ENCODE measurements around the gene ARHGEF16.

ARHGEF16 gene

DNA sequence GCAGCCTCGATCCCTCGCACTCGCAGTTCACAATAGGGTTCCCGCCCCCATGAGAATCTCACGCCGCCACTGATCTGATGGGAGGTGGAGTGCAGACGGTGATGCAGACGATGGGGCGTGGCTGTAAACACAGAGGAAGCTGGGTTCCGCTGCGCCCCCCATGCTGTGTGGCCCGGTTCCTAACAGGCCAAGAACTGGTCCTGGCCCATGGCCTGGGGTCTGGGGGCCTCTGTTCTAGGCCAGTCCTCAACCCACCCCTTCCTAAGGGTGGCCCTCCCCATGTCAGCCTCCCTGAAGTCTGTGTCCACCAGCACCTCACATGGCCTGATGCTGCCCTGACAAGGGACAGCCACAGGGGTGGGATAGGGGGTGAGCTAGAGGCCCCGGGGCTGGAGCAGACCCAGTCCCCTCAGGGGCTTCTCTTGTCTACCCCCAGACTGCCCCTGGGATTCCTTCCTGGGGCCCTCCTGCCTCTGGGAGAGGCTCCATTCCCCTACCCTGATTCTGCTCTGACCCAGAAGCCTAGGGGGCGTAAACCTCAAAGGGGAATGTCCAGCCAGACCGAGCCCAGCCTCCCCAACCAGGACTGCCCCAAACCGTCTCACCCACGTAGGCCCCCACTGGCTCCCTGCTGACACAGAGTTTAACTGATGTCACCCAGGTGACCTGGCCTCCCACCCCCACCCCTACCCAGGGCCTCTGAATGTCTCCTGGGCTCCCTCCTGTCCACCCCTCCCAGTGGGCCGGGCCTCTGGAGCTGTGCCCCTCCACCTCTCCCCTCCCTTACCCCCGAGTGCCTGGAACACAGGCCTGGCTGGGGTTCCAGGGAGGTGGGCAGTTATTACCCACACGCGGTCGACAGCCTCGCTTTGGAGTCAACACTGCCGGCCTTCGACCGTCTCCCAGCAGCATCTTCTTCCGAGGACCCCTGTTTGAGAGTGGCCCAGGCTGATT is 14.8 kb upstream of the ARHGEF16 start:
- DNase-seq, result no peak

DNA sequence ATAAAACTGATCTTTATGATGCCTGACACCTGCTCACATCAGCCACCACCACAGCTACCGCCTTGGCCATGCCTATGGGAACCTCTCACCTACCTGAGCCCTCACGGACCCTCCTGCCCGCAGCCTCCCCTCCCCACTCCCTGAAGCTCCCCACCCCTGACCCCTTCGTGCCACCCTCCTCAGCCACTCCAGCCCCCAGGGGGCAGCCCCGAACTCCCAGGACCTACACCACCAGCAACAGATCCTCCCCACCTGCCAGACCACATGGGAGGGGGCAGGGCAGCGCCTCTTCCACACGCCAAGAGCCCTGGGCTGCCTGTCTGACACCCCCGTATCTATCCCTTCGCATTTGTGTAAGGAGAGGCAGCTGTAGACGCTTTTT is 14.2 kb upstream of the ARHGEF16 start:
- DNase-seq, result no peak

DNA sequence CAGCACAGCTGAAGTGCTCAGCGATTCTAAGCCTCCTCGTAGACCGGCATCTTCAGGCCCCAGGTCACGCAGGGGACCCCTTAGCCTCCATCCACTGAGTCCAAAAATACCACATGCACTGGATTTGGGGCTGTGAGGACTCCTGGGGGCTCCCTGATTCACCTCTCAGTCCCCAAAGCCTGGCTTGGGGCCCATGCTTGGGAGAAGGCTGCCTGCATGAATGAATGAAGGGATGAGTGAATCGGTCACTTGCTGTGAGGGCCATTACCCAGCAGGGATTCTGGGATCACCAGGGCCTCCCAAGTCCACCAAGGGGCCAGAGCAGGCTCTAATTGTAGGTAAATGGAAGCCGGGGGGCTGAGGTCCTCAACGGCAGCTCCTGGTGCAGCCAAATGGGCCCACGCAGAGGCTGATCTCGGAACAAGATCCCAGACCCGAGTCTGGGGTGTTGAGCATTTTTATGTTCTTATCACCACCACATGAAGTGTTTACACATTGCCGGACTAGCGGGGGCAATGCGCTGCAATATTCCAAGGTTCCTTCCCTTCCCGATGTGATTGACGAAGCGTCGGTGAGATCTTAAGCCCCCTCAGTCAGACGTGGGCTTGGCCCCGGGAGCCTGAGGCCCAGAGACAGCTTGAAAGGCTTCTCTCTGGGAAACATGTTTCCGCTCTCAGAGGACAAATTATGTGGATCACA is 13.6 kb upstream of the ARHGEF16 start:
- no peak for DNase-seq

DNA sequence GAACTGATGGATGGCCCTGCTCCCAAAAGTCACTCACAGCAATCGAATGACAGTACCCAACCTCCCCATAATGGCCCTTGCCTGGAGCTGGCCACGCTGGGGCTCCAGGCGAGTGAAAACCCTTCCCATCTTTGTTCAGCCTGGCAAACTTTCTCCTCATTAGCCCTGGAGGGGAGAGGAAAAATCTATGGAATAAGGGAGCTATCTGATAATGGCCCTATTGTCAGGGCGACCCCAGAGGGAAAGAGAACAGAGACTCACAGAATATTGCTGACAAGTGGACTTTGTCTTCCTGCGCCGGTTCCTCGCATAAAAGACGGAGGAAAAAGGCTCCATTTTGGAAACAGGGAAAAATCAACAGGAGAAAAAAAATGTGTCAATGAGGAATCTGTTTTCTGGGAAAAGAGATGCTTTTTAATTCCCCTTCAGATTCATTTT is 13.0 kb upstream of the ARHGEF16 start:
- no peak for DNase-seq

DNA sequence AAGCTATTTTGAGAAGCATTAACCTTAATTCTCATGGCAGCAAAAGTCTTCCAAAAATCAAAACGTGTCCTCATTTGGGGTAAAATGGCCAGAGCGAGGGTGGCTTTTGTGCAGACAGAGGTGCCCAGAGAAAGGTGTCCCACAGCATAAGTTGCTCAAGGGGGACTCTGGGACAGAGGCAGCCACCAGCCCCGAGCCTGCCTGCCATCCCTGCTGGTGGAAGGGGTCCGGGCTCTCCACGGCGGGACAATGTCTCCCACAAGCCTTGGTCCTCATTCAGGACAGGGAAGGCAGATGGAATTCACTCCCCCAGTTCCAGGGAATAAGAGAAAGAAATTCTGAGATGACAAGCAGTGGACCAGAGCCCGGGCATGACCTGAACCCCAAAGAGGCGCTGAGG is 12.6 kb upstream of the ARHGEF16 start:
- DNase-seq, result no peak

DNA sequence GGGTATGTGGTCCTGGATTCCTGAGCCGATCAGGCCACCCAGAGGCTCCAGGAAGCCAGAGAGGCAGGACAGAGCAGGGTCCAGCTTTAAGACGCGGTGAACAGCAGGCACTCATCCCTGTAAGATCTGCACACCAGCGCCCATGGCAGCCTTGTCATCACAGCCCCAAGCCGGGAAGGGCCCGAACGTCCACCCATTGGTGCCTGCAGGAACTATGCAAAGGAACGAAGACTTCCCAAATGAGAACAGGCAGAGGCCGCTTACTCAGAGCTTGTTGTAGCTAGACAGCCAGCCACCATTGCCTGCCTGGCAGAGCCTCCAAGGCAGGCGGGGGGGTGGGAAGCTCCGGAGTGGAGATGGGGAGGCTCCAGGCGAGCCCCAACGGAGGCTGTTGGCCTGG is 12.1 kb upstream of the ARHGEF16 start:
- DNase-seq, result no peak

DNA sequence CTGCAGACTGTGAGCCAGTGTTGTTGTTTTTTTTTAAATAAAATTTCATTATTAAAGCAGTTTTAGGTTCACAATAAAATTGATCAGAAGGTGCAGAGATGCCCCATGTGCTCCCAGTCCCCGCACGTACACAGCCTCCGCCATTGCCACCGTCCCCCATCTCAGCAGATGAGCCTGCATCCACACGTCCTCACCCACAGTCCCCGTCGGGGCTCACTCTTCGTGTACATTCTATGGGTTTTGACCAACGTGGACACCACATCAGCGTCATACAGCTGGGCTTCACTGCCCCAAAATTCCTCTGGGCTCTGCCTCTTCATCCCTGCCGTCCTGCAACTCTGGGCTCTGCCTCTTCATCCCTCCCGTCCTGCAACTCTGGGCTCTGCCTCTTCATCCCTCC is 11.6 kb upstream of the ARHGEF16 start:
- DNase-seq, result no peak

DNA sequence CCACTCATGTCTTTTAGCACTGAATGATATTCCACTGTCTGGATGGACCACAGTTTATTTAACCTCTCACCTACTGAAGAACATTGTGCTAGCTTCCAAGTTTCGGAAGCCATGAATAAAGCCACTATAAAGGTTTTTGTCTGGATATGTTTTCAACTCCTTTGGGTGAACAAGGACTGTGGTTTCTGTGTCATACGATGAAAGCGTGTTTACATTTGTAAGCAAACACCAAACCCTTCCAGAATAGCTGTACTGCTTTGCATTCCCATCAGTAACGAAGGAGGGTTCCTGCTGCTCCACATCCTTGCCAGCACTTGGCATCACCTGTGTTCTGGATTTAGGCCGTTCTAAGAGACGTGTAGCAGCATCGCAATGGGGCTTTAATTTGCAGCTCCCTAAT is 10.7 kb upstream of the ARHGEF16 start:
- DNase-seq, result no peak

DNA sequence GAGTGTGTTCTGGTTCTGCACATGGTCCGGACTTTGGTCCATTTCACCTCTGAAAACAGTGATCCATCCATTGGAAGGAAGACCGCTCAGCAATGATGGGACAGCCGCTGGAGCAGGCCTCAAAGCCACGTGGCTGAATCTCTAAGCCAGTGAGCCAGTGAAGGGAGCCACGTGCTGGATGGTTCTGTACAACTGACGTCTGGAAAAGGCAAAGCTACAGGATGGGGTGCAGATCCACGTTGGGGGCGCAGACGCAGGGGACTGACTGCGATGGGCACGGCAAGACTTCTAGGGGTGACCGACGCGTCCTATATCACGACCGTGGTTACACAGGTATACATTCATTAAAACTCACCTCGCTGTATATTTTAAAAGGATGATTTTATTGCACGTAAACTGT is 10.2 kb upstream of the ARHGEF16 start:
- no peak for DNase-seq

DNA sequence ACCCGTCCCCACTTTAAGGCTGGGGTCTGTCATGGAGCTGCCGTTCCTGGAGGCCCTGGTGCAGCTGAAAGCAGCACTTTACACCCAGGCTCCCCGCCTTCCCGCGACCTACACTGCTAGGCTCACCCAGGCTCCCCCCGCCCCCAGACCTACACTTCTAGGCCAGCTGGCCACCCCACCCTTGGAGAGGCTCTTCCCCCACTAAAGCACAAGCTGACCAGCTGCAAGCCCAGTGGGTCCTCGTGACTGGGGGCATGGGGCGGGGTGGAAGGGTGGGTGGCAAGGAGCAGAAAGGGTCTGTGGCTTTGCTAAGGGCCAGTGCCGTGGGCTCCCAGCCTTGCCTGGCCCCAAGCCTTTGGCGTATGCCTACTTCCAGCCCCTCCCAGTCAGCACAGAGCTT is 9.7 kb upstream of the ARHGEF16 start:
- DNase-seq, result no peak

DNA sequence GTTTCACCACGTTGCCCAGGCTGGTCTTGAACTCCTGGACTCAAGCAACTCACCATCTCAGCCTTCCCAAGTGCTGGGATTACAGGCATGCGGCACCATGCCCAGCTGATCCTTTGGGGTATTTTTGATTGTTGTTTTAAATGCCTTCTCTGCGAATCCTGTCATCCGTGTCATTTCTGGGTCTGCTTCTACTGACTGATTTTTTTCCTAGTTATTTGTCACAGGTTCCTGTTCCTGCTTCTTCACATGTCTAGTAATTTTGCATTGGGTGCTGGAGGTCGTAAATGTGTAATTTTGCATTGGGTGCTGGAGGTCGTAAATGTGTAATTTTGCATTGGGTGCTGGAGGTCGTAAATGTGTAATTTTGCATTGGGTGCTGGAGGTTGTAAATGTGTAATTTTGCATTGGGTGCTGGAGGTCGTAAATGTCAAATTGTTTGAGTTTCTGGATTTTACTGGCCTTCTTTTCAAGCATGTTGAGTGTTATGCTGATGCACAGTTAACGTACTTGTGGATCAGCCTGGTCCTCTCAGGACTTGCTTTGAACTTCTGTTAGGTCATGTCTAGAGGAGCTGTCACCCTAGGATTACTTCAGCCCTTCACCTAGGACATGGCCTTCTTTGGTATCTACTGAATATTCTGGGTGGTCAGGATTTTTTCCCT is 4.1 kb upstream of the ARHGEF16 start:
- no peak for DNase-seq

DNA sequence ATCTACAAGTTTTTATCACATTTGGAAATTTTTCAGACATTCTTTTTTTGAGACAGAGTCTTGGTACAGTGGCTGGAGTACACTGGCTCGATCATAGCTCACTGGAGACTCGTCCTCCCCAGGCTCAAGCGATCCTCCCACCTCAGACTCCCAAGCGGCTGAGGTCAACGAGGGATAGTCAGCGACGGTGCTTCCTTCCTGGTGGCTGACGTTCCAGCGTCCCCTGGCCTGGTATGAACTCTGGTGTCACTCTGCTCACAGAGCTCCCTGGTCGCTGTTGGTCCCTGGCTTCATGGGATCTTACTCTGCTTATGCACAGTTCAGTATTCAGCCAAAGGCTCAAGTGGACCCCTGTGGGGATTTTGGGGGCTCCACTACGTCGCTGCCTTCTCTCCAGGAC is 3.5 kb upstream of the ARHGEF16 start:
- no peak for DNase-seq

DNA sequence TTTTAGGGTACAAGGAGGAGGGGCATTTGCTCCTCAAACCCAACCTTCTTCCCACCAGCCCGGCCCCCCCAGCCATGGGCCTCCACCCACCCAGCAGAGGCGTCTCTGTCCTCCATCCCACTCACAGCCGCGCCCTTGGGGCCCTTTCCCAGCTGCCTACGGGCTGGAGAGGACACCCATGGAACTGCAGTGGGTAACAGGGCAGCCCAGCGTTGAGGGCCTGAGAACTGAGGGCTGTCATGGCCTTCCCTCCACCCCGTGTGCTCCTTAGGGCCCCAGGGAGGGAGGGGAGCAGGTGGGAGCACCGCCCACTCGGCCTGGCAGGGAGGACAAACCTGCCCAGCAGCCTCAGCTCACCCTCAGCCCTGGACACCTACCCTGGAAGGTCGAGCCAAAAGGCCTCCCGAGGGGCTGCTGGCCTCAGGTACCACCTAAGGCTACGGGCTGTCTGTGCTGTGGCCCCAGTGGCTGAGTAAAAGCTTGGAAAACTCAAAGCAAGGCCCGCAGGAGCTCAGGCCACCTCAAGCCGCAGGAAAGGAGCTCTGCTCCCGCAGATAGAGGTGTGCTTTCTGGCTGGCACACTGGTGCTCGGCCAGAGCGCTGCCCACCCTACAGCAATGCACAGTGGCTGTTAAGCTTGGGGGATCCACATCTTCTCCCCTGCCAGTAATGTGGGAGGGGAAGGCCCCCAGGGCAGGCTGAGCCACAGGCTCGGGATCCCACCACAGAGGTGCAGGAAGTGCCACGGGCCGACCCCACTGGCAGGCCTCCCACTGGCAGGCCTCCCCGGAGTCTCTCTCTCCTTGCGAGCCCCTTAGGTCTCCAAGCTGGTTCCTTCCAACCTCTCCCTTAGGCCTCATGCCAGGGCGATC is 2.2 kb upstream of the ARHGEF16 start:
- DNase-seq, result no peak

DNA sequence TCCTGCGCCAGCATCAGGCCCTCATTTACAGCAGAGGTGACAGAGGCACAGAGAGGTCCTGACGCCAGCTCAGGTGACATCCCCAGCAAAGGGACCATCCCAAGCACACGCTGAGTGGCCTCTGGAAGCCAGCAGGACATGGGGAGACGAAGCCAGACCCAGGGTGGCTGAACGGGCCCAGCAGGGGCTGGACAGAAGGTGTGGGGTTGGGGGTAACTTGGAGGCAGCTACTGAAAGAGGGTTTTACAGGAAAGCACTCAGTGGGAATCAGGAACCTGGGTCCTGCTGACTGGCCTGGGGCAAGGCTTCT is 1.6 kb upstream of the ARHGEF16 start:
- no peak for DNase-seq

DNA sequence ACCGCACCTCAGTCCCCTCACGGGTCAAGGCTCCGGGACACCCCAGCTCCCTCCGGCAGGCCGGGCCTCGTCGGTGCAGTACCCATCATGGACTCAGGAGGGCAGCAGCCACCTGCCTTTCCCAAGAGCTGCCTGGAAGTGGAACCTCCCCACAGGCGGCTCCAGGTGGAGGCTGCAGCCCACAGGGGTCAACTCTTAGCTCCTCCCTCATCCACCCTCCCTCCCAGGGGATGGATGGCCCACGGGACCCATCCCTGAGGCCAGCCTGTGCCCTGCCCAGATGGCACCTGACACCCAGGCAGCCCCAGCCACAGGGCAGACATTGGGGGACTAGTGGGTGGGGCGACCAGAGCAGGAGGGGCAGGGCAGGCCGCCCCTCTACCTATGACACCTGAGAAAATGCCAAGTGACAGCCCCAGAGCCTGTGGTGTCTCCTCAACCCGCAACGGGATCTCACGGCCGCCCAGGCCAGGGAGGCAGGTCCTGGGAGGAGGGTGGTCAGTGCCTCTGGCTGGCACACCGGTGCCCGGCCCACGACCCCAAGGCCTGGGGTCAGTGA is 1.2 kb upstream of the ARHGEF16 start:
- DNase-seq, result peak; percentile 65

DNA sequence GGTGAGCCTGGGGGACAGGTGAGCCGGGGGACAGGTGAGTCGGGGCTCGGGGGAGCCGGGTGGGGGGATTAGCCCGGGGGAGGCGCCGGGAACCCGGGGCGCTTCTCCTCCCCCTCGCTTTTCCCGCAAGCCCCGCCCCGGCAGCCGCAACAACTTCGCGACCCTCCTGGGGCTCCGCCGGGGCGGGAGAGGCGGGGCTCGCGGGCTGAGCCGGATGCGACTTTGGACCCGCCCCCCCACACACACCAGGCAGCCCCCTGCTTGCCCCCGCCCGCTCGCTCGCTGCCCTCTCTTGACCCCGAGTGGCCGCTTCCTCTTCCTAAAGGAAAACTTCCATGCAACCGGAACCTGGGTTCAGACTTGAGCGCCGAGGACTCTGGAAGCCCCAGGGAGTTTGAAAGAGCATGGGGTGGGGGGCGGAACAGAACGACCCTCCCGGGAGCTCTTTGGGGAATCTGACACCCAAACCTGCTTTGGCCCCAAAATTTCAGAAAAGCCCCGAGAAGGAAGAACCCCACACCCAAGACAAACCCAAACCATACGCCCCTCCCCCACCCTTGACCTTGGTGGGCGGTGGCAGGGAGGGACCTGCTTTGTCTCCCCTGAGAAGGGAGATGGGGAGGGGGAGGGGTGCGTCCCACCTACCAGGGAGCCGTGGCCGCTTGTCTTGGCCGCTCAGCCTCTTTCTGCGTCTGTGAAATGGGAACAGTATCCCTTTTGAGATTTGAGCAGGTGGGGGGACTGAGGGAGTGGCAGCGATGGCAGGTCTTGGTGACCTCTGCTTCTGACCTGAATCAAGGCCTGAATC is 550 bp downstream of the ARHGEF16 start:
- no peak for DNase-seq

DNA sequence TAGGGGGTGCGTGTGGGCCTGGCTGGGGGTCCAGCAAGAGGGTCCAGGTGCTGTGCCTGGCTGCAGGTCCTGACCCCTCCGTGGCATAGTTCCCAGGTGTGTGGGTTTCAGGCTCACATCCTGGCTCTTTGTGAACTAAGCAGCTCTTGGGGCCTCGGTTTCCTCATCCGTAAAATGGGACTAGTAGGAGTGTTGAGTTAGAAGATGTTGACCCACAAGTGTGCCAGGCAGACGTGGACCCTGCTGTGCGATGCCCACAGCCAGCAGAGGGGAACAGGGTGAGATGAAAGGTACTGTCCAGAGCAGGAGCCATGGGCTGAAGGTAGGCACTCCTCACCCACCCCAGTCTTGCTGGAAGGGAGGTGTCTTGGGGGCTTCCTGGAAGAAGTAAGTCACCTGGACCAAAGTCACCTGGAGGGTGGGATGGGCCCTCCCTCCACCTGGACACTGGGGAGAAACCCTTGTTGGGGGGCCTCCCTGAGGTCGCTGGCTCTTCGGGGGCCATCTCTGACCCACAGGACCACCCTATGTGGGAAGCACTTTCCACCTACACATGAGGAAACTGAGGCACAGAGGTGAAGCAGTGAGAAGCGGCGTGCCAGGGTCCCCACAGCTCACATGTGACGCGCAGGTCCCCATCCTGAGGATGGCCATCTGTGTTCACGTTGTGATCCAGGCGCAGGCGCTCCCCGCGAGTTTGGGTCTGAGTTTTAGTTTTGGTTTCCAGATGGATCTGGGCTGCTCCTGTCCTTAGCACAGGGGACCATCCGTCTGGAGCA is 1.4 kb downstream of the ARHGEF16 start:
- no peak for DNase-seq

DNA sequence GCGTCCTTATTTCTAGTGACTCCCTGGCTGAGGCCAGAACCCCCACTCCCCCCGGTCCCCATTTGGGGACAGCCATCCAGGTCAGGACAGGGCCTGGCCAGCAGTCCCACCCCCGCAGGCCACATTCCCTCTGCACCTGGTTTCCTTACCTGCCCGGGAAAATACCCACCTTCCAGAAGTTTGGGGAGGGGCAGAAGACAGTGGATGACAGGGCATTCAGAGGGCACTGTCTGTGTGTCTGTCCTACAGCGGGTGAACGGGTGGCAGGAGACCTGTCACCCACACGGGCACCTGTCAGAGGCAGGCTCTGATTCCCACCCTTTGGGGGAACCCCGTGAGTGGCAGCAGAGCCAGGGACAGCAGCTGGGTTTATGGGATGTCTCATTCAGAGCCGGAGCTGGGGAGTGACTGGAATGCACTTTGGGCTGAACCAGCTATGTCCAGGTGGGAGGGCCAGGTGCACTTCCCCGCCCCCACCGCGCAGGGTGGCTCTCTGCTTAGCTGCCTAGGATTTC is 2.0 kb downstream of the ARHGEF16 start:
- DNase-seq, result no peak

DNA sequence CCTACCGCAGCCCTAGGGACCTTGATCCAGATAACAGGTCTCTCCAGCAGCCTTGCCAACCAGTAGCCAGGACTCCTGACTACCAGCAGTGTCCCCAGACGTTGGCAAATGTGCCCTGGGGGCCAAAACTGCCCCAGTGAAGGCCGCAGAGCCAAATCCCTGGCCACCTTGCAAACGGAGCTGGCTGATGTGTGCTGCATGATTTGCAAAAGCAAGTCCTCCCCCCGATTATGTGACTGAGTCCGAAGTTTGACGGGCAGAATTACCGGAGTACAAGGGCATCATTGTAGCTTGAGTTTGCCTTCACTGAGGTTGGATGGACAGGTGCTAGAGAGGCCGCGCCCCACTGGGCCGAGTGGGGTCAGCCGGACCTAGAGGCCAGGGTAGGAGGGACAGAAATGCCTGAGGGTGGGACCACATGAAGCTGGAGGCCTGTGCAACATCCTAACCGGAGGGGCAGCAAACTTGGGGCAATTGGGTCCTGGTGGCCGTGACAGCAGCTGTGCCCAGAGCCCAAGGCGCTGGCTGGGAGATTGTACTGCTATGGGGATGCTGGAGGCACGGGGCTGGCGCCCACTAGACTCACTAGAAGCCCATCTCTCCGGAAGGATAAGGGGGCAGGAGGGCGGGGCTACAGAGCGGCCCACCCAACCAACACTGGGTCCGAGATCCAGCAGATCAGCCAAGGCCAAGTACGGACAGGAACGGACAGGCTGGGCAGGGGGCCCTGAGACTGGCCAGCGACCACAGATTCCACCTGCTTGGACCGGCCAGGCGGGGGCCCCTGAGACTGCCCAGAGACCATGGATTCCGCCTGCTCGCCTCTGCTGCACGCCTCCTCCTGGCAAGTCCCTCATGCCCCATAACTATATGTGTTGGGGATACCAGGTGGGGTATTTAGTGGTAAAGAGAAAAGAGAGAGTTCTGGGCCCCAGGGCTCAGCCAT is 2.8 kb downstream of the ARHGEF16 start:
- DNase-seq, result no peak

Data from activated CD4-positive, alpha-beta T cell treated with anti-CD3 and anti-CD28 coated beads for 1 hour (primary cell).